Kidney glomerular epithelial cell (primary cell): Measurements from ENCODE around the gene TIMP1.

Source experiments
- DNase-seq: peaks from one replicate; lab custom pipeline; 2025; lab: John Stamatoyannopoulos, UW

TIMP1 gene

DNA sequence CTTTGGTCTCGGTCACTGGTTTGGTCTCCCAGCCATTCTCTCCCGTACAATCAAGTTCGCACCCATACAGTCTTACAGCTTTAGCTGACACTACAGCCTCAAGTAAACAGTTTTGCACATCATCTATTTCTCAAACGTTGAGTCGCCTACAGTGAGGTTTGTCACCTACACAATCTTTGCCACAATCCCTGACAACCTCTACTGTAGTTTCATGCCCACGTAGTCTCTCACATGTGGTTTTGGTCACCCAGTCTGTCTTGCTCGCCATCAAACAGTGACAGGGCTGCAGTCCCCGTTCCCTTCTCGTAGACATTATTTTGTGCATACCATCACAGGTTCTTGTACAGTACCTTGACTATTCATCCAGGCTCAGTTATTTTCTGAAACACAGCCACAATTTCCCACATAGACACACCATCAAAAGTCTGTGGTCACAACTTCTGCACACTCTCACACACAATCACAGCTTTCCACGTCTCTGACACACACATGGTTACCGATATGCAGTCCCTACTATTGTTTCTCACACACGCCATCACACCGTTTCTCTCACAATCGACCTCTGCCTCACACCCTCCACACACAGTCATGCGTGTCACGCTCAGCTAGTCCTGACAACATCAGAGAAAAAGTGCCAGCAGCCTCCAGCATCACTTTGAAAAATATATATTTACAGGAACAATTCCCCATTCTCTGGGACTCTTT is 52.8 kb downstream of the TIMP1 start:
- no peak for DNase-seq
